Measurements from ENCODE around the gene IL11RA.
A peak's percentile ranks its signal among the peaks of the same experiment; 100 is the strongest.

IL11RA gene

DNA sequence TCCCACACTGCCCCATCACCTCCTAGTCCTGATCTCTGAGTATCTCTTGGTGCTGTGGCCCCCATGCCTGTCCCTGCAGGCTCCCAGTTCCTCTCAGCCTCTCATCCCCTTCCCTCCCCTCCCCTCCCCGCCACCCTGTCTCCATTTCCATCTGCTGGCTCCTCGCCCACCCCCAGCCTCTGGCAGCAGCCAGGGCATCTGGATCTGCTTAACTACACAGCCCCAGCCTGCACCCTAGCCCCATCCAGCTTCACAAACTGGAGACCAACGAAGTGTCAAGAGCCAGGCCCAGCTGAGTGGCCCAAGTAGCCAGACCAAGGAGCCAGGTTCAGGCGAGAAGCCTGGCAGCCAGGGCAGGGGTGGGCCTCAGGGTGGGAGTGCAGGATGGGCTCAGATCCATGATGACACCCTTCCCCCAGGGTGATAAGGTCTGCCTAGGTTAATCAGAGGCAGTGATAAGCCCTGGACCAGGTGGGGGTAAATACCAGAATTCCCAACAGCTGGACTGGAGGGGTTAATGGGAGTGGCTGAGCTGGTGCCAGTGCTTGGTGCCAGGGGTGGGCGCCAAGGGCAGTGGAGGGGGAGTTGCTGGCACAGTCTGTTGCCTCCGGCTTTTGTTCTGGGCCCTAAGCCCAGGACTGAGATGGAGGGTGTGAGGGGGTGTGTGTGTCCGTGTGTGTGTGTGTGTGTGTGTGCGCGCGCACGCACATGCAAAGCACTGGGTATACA, 2.5 kb downstream of the IL11RA start:
- no peak for DNase-seq (ENCODE audit: low read depth)

DNA sequence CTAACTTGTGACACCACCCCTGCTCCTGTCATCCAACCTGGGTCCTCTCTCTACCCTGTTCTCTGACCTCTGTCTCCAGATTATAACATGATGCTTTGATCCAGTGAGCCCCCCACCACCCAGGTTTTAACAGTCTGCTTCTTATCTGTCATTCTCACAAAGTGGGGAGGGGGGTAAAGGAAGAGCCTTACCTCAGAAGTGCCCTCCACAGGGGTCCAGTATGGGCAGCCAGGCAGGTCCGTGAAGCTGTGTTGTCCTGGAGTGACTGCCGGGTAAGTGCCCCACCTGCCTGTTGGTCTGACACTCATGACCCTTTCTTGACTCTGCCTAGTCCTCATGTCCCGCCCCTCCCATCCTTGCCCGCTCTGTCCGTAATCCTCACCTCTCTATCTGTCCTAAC, 3.4 kb downstream of the IL11RA start:
- DNase-seq (ENCODE audit: low read depth), result no peak

DNA sequence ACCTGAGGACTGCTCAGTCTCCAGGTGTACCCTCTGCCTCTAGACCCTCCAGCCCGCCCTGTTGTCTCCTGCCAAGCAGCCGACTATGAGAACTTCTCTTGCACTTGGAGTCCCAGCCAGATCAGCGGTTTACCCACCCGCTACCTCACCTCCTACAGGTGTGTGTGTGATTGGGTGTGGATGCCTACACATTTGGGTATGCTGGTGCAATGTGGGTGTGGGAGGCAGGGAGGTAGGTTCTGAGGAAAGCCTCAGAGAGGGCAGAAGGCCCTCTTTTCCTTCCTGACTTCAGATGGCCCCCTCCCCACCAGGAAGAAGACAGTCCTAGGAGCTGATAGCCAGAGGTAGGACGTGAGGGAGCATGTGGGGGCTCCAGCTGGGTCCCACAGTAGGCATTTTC, 5.0 kb downstream of the IL11RA start:
- DNase-seq (ENCODE audit: low read depth), result no peak

DNA sequence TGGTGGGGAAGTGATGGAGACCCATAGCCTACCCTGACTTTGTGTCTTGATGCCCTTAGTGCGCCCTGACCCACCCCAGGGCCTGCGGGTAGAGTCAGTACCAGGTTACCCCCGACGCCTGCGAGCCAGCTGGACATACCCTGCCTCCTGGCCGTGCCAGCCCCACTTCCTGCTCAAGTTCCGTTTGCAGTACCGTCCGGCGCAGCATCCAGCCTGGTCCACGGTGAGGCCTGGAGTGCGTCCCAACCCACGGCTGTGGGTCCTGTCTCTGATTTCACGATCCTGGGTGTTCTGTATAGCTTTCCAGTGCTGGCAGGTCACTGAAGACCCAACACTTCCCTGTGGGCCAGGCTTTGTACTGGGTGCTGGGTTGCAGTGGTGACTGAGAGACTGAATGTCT, 6.5 kb downstream of the IL11RA start:
- DNase-seq (ENCODE audit: low read depth), result no peak

DNA sequence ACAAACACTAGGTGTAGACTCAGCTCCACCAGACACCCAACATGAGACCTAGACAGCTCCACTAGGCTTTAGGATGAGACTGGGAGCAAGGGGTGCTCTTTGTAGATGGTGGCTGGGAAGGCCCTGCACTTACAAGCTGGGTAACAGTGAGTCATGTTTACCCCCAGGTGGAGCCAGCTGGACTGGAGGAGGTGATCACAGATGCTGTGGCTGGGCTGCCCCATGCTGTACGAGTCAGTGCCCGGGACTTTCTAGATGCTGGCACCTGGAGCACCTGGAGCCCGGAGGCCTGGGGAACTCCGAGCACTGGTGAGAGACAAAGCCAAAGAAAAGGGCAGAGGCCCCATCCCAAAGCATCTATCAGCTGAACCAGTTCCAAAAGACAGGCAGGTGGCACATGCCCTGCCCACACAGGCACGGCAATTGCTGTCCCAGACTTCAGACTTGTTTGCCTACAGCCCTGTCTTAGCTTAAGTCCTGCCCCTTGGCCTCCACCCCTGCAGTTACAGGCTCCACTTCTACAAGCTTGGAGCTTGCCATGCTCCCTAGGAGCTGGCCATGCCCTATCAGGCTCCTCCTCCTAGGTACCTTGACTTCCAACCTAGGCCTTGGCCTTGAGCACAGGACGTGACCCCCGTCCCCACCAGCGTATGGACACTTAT, 7.7 kb downstream of the IL11RA start:
- DNase-seq (ENCODE audit: low read depth), result no peak

DNA sequence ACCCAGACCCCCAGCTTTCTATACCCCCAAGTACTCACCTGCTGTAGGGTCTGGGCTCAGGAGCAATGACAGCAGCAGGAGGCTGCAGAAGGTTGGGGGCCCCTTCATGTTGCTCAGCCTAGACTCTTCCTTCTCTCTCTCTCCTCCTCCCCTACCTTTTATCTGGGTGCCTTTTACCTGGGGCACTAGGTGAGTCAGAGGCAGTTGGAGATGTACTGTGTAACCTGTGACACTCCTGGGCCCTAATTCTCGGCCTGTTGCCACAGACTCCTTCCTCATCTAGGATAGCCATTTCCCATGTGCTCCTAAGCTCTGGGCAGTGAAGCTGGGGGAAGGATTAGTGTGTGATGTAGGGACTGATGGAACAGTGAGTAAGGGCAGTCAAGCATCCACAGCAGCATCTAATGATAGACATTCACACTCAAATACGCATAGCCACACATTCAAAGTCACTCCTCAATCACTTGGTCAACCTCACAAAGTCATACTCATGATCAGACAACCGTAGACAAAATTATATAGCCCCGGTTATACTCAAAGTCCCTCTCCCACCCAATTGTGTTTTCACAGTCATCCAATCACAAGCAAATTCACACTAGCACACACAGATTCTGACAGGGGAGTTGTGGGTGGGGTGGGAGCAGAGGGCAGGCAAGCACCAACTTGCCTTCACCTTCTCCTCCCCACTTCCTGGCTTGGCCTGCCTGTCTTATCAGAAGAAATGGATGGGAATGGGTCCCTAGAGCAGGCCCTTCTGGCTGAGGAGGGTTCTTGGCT, 10.7 kb downstream of the IL11RA start, which contains the start of gene CCL27:
CCL27 (minus strand) TSS at position 132 of the 777 bp plus-strand sequence; CDS start at position 108, 24 bp downstream.
- DNase-seq (ENCODE audit: low read depth), result no peak

DNA sequence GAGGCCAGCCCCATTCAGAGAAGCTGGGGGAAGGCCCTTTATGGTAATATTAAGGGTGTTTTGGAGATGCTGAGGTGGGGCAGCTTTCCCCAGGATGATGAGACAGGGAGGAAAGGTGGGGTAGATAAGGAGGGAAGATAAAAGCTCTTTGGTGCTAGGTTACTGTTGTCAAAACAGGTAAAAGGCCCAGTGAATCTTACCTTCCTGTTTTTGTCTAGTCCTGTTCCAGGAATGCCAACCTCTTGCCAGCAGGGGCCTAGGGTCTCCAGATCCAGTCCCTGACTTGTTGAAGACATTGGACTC, 11.3 kb downstream of the IL11RA start:
- DNase-seq (ENCODE audit: low read depth), result no peak

DNA sequence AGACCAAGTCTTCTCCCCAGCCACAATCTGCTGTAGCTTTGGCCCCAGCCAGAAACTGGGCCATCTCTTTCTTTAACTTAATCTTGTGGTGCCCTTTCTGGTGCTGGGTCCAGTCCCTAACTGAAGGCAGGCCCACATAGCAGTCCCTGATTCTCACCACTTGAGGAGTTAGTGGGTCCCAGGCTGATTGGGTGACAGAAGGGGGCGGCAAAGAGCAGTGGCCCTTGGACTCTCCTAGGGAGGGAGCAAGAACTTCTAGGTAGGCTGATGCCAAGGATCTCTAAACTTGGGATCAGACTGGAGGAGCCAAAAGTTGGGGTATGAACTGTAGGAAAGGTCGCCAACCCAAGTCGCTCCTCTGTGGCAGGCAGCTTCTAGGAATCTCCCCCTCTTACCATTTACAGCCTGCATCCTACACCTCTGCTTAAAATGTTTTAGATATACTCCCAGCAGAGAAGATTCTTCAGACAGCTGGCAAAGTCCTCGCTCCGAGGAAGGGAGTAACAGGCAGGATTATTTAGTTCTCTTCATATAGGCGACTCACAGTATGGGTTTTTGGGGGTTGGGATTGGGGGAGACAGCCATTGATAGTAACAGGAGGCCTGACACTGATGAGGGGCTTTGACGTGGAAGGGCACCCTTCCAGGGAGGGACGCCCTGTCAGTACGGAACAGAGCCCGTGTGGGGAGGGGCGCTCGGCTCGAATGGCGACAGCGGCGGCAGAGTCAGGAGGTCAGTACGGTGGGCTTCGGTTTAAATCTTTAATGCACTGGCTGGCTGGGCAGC, 12.5 kb downstream of the IL11RA start:
- peak; percentile 59 for DNase-seq (ENCODE audit: low read depth)

DNA sequence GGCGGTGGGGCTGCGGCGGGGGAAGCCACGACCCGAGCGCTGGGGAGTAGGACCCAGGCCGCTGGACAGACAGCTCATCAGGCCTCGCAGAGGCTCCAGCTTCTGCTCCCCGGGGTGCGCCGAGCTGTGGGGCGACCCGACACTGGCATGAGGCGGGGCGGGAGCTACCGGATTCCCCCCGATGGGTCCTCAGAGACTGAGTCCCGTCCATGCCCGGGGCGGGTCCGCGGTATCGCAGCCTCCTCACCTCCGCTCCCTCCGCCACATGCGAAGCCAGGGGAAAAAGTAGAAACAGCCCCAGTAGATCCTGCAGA, 13.0 kb downstream of the IL11RA start:
- DNase-seq (ENCODE audit: low read depth), result no peak

DNA sequence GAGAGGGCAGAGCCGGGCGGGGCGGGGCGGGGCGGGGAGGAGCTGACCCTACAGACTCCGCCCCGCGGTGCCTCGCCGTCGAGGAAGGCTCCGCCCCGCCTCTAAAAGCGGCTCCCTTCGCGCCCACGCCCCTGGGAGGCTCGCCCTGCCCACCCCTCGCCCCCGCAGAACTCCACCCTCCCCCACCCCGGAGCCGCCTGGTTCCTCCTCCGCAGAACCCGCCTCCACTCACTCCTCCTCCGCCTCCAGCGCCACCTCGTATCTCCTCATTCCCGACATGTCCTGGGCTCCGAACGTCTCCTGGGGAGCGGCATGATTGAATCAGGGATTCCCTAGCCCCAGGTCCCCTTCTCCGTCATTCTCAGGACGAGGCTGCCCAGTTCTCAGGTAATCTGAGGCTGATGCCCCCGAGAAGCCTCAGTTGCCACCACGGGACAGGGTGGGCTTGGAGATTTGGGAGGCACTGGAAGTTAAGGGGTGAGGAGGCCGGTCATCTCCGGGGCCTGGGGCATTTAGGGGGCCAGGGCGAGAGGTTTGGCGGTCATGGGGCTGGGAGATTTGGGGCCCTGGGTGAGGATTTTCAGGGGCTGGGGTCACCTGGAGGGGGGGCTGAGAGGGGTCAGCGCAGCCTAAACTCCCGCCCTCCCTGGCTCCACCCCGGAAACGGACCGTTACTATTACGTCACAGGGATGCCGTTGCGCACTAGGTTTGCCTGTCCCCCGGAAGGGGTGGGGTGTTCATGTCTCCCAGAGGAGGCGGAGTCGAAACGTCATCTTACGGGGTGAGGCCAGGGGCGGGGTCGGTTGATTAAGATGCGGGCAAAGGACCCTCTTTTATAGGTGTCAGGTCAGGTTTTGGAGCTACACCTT, 13.6 kb downstream of the IL11RA start:
- peak; percentile 71 for DNase-seq (ENCODE audit: low read depth)

DNA sequence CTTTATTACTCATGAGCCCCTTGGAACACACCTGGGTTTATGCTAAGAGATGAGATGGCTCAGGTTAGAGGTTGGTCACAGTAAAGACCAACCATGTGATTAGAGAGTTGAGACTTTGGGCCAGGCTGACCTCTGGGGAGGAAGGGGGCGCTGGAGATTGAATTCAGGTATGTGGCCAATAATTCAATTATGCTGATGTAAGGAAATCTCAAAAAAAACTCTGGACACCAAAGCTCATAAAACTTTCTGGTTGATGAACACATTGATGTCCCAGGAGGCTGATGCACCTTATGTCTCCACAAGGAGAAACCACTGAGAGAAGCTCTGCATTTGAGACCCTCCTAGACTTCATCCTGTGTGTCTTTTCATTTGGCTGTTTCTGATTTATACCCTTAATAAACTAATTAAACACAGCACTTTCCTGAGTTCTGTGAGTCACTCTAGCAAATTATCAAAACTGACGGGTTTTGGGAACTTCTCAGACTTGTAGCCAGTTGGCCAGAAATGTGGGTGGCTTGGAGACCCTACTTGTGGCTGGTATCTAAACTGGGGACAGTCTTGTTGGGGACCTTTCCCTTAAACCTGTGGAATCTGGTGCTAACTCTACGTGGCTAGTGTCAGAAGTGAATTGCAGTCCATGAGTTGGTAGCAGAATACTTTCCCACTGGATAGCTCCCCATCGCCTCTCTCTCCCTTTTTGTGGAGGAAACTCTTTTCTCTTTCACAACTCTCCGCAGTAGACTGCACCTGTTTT, 18.0 kb downstream of the IL11RA start:
- no peak for DNase-seq (ENCODE audit: low read depth)

DNA sequence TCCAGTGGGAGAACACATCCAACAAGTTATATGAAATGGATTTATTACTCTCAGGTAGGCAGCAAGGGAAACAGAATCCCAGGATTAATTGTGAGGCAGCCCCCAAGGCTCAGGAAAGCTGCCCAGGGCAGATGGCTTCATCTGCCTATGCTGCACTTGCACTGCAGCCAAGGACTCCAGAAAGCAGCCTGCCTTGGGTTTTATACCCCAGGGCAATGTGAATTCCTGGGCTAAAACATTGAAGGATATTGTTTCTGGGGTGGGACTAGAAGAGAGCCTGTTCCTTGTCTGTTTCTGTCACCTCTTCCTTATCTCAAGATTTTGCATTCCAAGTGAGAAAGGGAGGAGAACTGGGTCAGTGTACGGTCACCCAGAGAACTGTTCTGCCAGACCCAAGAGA, 19.3 kb downstream of the IL11RA start:
- DNase-seq (ENCODE audit: low read depth), result no peak

DNA sequence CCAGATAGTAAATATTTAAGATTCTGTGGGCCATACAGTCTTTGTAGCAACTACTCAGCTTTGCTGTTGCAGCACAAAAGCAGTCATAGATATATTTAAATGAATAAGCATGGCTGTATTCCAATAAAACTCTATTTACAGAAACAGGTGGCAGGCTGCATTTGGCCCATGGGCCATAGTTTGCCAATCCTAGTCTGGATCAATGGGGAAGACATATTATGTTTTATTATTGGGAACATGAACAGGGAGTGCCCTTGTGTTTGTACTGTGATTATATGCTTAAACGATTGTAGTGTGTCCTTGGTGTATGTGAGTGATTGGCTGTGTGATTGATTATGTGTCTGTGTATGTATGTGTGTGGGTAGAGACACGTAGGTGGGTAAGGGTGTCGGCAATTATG, 22.5 kb downstream of the IL11RA start:
- no peak for DNase-seq (ENCODE audit: low read depth)

DNA sequence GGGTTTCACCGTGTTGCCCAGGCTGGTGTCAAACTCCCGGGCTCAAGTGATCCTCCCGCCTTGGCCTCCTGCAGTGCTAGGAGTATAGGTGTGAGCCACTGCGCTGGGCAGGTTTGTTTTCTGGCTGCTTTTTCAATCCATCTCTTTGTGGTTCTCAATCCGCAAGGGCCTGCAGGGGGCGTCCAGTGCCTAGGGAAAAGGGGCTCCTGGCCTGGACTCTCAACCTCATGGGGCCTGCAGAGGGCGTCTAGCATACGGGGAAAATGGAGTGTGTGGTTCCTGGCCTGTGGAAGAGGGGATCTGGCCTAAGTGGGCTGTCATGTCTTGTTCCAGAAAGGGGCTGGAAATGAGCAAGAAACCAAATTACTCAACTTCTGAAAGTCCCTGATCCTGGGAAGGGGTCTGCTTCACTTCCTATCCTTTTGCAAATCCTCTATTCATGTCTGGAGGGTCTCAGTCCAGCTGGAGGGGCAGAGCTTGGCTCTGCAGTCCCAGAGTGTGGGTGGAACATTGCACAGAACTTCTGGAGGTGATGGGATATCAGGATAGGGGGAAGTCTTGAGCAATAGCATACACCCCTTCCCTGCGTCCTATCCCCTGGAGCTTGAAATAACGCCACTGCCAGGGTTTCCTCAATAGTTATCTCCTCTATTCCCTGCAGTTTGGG, 23.2 kb downstream of the IL11RA start:
- peak; percentile 36 for DNase-seq (ENCODE audit: low read depth)

DNA sequence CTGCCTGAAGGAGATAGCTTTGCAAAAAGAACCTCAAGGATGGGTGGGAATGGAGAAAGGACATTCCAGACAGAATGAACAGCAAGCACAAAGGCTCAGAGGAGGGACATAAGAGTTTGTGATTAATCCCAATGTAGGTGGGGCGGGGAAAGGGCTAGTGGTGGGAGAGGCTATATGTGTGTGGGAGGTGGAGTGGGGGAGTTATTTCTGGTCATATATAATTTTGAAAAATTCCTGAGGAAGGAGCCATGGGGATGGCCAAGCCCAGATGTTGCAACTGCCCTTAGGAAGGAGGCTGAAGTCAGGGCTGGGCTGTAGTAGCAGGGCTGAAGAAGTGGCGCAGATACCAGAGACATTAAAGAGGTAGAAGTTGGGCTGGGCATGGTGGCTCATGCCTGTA, 23.9 kb downstream of the IL11RA start:
- no peak for DNase-seq (ENCODE audit: low read depth)

DNA sequence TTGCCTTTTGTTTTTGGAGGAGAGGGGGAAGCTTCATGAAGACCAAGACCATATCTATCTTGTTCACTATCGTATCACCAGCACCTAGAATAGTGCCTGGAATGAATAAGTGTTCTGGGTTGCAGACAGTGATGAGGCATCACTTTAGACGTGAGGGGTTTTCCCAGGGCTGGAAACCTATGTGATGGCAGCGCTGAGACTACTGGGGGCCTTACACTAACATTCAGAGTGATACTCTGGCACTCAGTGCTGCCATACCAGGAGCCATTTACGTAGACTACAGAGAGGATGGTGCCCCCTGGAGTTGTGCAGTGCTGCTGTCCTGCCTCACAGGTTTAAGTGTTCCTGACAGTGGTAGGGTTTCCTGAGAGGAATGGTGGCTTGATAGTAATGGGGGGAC, 32.2 kb downstream of the IL11RA start:
- no peak for DNase-seq (ENCODE audit: low read depth)

DNA sequence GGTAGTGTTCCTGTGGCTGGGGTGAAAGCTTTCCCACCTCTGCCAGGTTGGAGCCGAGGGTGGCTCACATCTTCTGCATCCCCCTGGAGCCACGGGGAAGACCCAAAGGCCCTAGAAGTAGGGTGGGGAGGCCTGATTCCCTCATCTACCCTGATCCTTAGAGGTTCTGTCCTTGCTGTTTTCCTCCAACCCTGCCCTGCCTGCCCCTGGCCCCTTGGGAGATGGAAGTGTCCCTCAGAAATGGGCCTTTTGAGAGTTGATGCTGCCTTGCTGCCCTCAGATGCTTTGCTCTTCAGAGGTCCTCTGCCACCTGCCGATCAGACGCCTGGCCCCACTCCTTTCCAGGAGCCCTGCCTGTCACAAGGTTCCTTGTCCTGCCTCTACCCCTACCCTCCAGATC, 32.8 kb downstream of the IL11RA start:
- DNase-seq (ENCODE audit: low read depth), result no peak

DNA sequence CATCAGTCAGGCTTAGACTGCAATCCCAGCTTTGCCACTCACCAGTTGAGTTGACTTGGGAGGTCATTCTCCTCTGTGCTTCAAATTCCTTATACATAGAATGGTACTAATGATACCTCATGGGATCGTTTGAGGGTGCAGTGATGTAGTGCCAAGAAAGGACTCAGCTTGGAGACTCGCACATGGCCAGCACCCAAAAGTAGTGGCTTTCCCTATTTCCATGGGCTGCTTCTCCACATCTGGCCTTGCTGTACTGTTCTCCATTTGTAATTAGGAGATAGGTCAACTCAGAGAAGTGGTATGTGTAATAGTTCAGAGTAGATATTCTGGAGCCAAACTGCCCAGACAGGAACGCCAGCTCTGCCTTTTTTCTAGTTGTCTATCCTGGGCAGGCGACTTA, 33.6 kb downstream of the IL11RA start:
- no peak for DNase-seq (ENCODE audit: low read depth)

DNA sequence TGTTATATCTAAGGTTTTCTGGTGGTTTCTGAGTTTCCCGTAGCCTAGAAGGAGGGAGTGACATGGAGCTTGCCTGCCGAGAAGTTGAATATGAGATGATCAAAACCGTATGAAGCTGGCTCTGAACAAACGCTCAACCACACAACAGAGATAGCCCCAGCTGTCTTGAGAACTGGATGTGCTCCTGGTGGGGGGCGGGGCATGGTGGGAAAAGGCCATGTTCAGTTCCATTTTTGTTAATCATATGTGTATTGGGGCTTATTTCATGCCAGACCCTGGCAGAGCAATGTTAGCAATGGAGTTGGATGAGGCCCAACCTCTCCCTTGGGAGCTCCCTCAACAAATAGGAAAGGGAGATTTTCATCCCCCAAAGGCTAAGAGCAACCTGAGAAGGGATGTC, 34.2 kb downstream of the IL11RA start:
- no peak for DNase-seq (ENCODE audit: low read depth)

DNA sequence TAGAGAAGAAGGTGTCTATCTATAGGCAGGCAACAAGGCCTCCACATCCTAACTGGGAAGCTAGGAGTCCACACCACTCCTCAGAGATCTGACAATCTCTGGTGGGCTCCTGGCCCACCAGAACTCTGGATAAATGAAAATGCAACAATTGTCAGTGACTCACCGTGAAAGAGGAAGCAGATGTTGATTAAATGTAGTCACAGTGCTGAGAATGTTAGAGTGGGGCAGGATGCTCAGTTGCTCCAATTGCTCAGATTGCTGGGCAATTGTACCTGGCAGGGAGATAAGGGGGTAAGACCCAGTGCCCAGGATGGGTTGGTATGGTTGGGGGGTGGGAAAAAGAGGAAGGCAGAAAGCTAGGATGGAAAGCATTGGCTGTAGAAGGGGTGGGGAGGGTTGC, 34.7 kb downstream of the IL11RA start:
- no peak for DNase-seq (ENCODE audit: low read depth)
